RWPE2 (cell line): ENCODE measurements around the gene TCEAL8.
A peak's percentile ranks its signal among the peaks of the same experiment; 100 is the strongest.
"Not testable (repeated sequence)": the region's sequence is repeated elsewhere in the genome, so short reads cannot be mapped to it uniquely, and the experiment has no call there.

Experiments
- ATAC-seq: fragments of 200-7000 bp; cut with Tn5 transposase; 3 replicates; pipeline ENCODE4 v1.9.1; 2021; ENCODE audit warnings: low read depth
- DNase-seq: peaks from one replicate; pipeline ENCODE4 v3.0.0-alpha.2; 2020; ENCODE audit warnings: low spot score
- H3K27ac ChIP-seq: fragments of 450-650 bp; 2 replicates; pipeline ENCODE4 v1.5.1; 2017; ENCODE audit warnings: mild to moderate bottlenecking; ENCODE audit not compliant: poor library complexity, severe bottlenecking
- H3K27me3 ChIP-seq: fragments of 250-450 bp; sonication (Bioruptor Pico); 2 replicates; pipeline ENCODE4 v1.5.1; 2021; ENCODE audit warnings: mild to moderate bottlenecking, moderate library complexity; ENCODE audit not compliant: insufficient read depth, poor library complexity, severe bottlenecking
- H3K36me3 ChIP-seq: fragments of 250-450 bp; sonication (Bioruptor Pico); 2 replicates; pipeline ENCODE4 v1.5.1; 2020; ENCODE audit warnings: low read depth, mild to moderate bottlenecking, moderate library complexity
- H3K4me1 ChIP-seq: fragments of 250-450 bp; sonication (Bioruptor Pico); 2 replicates; pipeline ENCODE4 v1.5.1; 2021; ENCODE audit warnings: mild to moderate bottlenecking, moderate library complexity; ENCODE audit not compliant: insufficient read depth, poor library complexity, severe bottlenecking
- H3K4me3 ChIP-seq: fragments of 250-450 bp; sonication (Bioruptor Pico); 2 replicates; pipeline ENCODE4 v1.5.1; 2021; ENCODE audit warnings: mild to moderate bottlenecking, moderate library complexity; ENCODE audit not compliant: severe bottlenecking
- H3K9me3 ChIP-seq: fragments of 250-450 bp; sonication (Bioruptor Pico); 2 replicates; pipeline ENCODE4 v1.5.1; 2021; ENCODE audit warnings: mild to moderate bottlenecking, moderate library complexity; ENCODE audit not compliant: severe bottlenecking
- TF ChIP-seq, protein P1 (sequence below): fragments of 450-650 bp; IDR thresholded peaks from one replicate; pipeline ENCODE4 v1.5.1; 2017; ENCODE audit warnings: mild to moderate bottlenecking, moderate library complexity; ENCODE audit not compliant: poor library complexity, severe bottlenecking

TCEAL8 gene

DNA sequence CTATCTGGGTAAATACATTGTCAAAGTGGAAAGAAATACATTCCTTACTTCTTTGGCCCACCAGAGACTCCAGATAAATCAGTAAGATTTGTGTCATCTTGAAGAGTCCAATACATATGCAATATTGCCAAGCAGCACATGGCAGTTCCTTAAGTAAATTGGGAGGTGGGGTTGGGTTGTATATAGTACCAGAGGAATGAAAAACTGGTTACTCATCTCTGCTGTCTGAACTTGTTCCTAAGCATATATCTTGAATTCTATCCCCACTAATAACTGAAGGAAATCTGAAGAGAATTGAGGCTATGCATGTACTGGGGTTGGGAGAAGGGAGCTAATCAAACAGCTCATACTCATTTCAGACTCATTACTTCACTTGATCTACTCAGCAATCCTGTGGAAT, 14.8 kb downstream of the TCEAL8 start:
- Histone ChIP-seq H3K4me3 (no peak overlapping the region), H3K9me3 (no peaks in the 10 kb centered on the region), H3K27ac (no peak overlapping the region), H3K36me3 (no peaks in the 10 kb centered on the region), H3K27me3 (no peaks in the 10 kb centered on the region), H3K4me1 (no peaks in the 10 kb centered on the region)
- TF ChIP-seq, protein P1, sequence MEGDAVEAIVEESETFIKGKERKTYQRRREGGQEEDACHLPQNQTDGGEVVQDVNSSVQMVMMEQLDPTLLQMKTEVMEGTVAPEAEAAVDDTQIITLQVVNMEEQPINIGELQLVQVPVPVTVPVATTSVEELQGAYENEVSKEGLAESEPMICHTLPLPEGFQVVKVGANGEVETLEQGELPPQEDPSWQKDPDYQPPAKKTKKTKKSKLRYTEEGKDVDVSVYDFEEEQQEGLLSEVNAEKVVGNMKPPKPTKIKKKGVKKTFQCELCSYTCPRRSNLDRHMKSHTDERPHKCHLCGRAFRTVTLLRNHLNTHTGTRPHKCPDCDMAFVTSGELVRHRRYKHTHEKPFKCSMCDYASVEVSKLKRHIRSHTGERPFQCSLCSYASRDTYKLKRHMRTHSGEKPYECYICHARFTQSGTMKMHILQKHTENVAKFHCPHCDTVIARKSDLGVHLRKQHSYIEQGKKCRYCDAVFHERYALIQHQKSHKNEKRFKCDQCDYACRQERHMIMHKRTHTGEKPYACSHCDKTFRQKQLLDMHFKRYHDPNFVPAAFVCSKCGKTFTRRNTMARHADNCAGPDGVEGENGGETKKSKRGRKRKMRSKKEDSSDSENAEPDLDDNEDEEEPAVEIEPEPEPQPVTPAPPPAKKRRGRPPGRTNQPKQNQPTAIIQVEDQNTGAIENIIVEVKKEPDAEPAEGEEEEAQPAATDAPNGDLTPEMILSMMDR = no peak
- DNase-seq = no peak
- ATAC-seq = peak; percentile 41

DNA sequence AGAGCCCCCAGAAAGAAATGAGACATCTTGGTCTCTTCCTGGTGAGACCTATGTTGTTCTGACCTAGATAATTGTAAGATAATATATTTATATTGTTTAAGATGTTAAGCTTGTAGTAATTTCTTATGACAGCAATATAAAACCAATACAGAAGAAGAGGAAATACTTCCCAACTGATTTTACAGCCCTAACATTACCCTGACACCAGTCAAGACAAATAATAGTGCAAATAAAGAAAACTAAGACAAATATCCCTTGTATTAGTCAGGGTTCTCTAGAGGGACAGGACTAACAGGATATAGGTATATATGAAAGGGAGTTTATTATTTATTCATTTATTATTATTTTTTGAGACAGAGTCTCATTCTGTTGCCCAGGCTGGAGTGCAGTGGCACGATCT, 18.7 kb downstream of the TCEAL8 start:
- no peaks in the 10 kb centered on the region for H3K27me3 ChIP-seq

DNA sequence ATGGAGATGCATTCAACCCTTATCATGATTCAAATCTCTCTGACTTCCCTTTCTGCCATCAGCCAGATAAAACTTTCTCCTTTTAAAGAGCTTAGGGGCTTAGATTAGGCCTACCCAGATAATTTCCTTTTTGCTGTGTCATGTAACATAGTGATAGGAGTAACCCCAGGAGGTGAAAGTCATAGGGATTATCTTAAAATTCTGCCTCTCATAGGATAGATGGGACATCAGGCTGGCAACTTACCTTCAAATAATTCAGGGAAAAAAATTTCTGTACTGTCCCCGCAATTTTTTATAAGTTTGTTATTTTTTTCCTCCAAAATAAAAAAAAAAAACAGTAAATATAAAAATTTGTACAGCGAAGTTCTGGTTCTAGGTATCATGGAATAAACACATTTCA, 19.3 kb downstream of the TCEAL8 start:
- ATAC-seq, H3K27ac ChIP-seq, H3K9me3 ChIP-seq, H3K4me3 ChIP-seq, H3K36me3 ChIP-seq, H3K27me3 ChIP-seq, H3K4me1 ChIP-seq, DNase-seq: not testable (repeated sequence)

More for the DNA sequence above, 18.7 kb downstream of the TCEAL8 start:
- ATAC-seq (no peak), DNase-seq (no peak)
- Histone ChIP-seq H3K27ac (no peak overlapping the region), H3K36me3 (no peaks in the 10 kb centered on the region), H3K9me3 (no peaks in the 10 kb centered on the region), H3K4me1 (no peaks in the 10 kb centered on the region), H3K4me3 (no peak overlapping the region)
- TF ChIP-seq, protein P1 = no peak

DNA sequence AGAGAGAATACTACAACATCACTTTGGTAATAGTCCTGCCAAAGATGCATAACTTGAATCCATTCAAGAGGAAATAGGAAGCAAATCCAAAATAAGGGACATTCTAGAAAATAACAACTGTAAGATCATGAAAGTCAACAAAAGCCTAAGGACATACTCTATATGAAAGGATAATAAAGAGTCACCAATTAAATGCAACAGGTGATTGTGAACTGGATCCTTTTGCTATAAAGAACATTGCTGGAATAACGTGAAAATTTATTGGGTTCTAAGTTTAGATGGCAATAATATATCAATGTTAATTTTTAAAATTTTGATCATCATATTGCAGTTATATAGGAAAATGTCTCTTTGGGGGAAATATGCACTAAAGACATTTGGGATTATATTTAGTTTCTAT, 20.1 kb downstream of the TCEAL8 start:
- H3K4me1 ChIP-seq = no peaks in the 10 kb centered on the region
- TF ChIP-seq, protein P1 = no peak
- H3K36me3 ChIP-seq = no peaks in the 10 kb centered on the region
- no peaks in the 10 kb centered on the region for H3K27me3 ChIP-seq
- no peaks in the 10 kb centered on the region for H3K9me3 ChIP-seq
- no peak overlapping the region for H3K27ac ChIP-seq
- no peak overlapping the region for H3K4me3 ChIP-seq
- ATAC-seq = no peak
- no peak for DNase-seq

DNA sequence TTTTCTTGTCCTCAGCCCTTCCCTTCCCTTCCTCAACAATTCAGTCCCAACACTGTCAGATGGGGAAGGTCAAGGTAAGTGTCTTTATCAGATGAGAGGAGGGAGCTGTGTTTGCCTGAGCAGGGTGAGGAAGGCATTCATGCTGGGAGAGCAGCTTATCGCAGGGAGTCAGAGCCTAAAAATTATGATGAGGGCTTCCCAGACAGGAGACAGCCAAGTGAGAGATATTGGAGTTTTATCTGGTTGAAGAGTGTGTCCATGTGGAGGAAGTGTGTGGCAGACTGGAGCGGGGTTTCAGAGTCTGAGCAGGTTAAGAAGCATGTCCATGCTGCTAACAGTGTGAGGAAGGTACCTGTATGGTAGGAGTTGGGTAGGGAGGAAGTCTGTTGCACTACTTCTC, 21.7 kb downstream of the TCEAL8 start:
- TF ChIP-seq, protein P1 = no peak
- DNase-seq = no peak
- Histone ChIP-seq H3K4me3 (no peak overlapping the region), H3K9me3 (no peaks in the 10 kb centered on the region), H3K27ac (no peak overlapping the region), H3K4me1 (no peaks in the 10 kb centered on the region), H3K27me3 (no peaks in the 10 kb centered on the region), H3K36me3 (no peaks in the 10 kb centered on the region)
- ATAC-seq = no peak

GRCh38 chrX:103225918-103226317, 29.0 kb downstream of the TCEAL8 start:
- not testable (repeated sequence) for H3K9me3 ChIP-seq, DNase-seq, H3K4me3 ChIP-seq, ATAC-seq, H3K36me3 ChIP-seq, H3K4me1 ChIP-seq, H3K27me3 ChIP-seq, H3K27ac ChIP-seq
